EL (cell line): ENCODE data around the gene BMERB1.

ENCODE experiments used
- DNase-seq: peaks from one replicate; pipeline ENCODE4 v3.0.0-alpha.2; 2016

BMERB1 gene

GRCh38 chr16:15621456-15621855 lies 187.1 kb downstream of the BMERB1 start:
- no peak for DNase-seq

- no peak for DNase-seq
These were observed 187.5 kb downstream of the BMERB1 start for GRCh38 chr16:15621889-15622288.

GRCh38 chr16:15631730-15632409 lies 197.5 kb downstream of the BMERB1 start:
- no peak for DNase-seq

GRCh38 chr16:15635926-15636325 lies 201.5 kb downstream of the BMERB1 start:
- no peak for DNase-seq

GRCh38 chr16:15636392-15636873 lies 202.0 kb downstream of the BMERB1 start:
- no peak for DNase-seq
